GM12878 (cell line): Measurements from ENCODE around the gene KAZN. TPM values are rescaled to one million over a fixed set of nuclear protein-coding genes. Genes with fewer than 3 reads are reported as not detected.

ENCODE experiments used
- ATAC-seq: fragments of 200-7000 bp; cut with Tn5 transposase; 3 replicates; pipeline ENCODE4 v1.9.1; 2020; ENCODE audit warnings: mild to moderate bottlenecking, moderate library complexity
- BruUV-seq: library from RNA; stranded (reverse); fragments of 400-500 nt; replicated peaks from 2 replicates; lab custom pipeline; 2021; lab: Mats Ljungman, UMichigan
- CTCF ChIA-PET: fragments of 300-600 bp; sonication (Branson Sonifier 250); formaldehyde crosslinking; extraction: SDS; loops from one replicate; lab custom pipeline; 2021; ENCODE audit warnings: inconsistent platforms; lab: Yijun Ruan, JAX
- POLR2A ChIA-PET: fragments of 350-600 bp; formaldehyde crosslinking; extraction: SDS; loops from one replicate; lab custom pipeline; 2021; ENCODE audit warnings: inconsistent platforms; lab: Charles Lee
- RAD21 ChIA-PET: fragments of 300-600 bp; sonication (Branson Sonifier 250); formaldehyde crosslinking; loops from one replicate; lab custom pipeline; 2023; ENCODE audit warnings: antibody characterized with exemption; ENCODE audit not compliant: unreplicated experiment; lab: Charles Lee
- SMC1A ChIA-PET: fragments of 300-600 bp; sonication (Branson Sonifier 250); formaldehyde crosslinking; loops from one replicate; lab custom pipeline; 2023; ENCODE audit not compliant: unreplicated experiment, uncharacterized antibody; lab: Charles Lee
- DNase-seq: peaks from one replicate; pipeline ENCODE4 v3.0.0-alpha.2; 2011; ENCODE audit warnings: low read depth, low spot score
- FAIRE-seq: peaks from 3 replicates; lab custom pipeline; 2011; peaks lifted over from hg19 to GRCh38; lab: Jason Lieb, UNC
- H2AFZ ChIP-seq: 2 replicates; pipeline ENCODE4 v1.6.0; 2011; ENCODE audit warnings: low read depth, low read length, control low read depth; ENCODE audit not compliant: control insufficient read depth
- H3K27ac ChIP-seq: 2 replicates; pipeline ENCODE4 v1.5.1; 2011; ENCODE audit warnings: control low read depth; ENCODE audit not compliant: control insufficient read depth, insufficient read depth
- H3K27me3 ChIP-seq, 2 experiments: replicated peaks in 1 of 2; 2 replicates each; pipeline versions ENCODE4 v1.6.0 to v1.6.1; 2011; ENCODE audit warnings: low read length in 1 of 2; ENCODE audit not compliant: control insufficient read depth in 2 of 2, insufficient read depth in 2 of 2
- H3K36me3 ChIP-seq, 2 experiments: 2 replicates each; pipeline ENCODE4 v1.5.1; 2011; ENCODE audit warnings: low read length in 1 of 2; ENCODE audit not compliant: control insufficient read depth in 2 of 2, insufficient read depth in 2 of 2
- H3K4me1 ChIP-seq: 2 replicates; pipeline ENCODE4 v1.6.1; 2011; ENCODE audit warnings: mild to moderate bottlenecking, low read length, moderate library complexity, mixed read lengths; ENCODE audit not compliant: control insufficient read depth, insufficient read depth
- H3K4me2 ChIP-seq: 2 replicates; pipeline ENCODE4 v1.6.0; 2011; ENCODE audit warnings: control low read depth; ENCODE audit not compliant: control insufficient read depth, insufficient read depth
- H3K4me3 ChIP-seq: fragments of 200-600 bp; sonication (generic); 2 replicates; pipeline ENCODE4 v1.5.1; 2016
- H3K79me2 ChIP-seq: 2 replicates; pipeline ENCODE4 v1.6.0; 2011; ENCODE audit warnings: low read length; ENCODE audit not compliant: control insufficient read depth, insufficient read depth
- H3K9ac ChIP-seq: 2 replicates; pipeline ENCODE4 v1.8.0; 2011; ENCODE audit warnings: low read length, control low read depth, mixed read lengths; ENCODE audit not compliant: control insufficient read depth, insufficient read depth
- H3K9me3 ChIP-seq: replicated peaks from 3 replicates; pipeline ENCODE4 v1.5.1; 2011; ENCODE audit warnings: mild to moderate bottlenecking, low read length; ENCODE audit not compliant: control insufficient read depth, insufficient read depth
- H4K20me1 ChIP-seq: 2 replicates; pipeline ENCODE4 v1.6.0; 2011; ENCODE audit not compliant: control insufficient read depth, insufficient read depth
- ESRRA ChIP-seq: IDR thresholded peaks from 2 replicates; pipeline ENCODE4 v1.6.1; 2012; ENCODE audit warnings: mild to moderate bottlenecking, low read length, improper control_type of control experiment
- KAT2A ChIP-seq: conservative IDR thresholded peaks from 2 replicates; pipeline ENCODE4 v1.6.1; 2011; ENCODE audit warnings: low read depth, low read length; ENCODE audit not compliant: control insufficient read depth
- LARP7 ChIP-seq: fragments of 450-650 bp; IDR thresholded peaks from 2 replicates; pipeline ENCODE4 v1.6.1; 2017; ENCODE audit warnings: mild to moderate bottlenecking
- NFIC ChIP-seq: IDR thresholded peaks from 2 replicates; pipeline ENCODE4 v1.6.1; 2012; ENCODE audit warnings: low read depth, mild to moderate bottlenecking, inconsistent platforms, low read length, moderate library complexity
- NR2C1 ChIP-seq: fragments of 450-650 bp; IDR thresholded peaks from 2 replicates; pipeline ENCODE4 v1.6.1; 2017; ENCODE audit warnings: antibody characterized with exemption, mild to moderate bottlenecking, moderate library complexity
- NR2F1 ChIP-seq: fragments of 450-650 bp; conservative IDR thresholded peaks from 2 replicates; pipeline ENCODE4 v1.6.1; 2017; ENCODE audit warnings: mild to moderate bottlenecking
- PML ChIP-seq: IDR thresholded peaks from 2 replicates; pipeline ENCODE4 v1.6.1; 2012; ENCODE audit warnings: low read length, inconsistent platforms
- RB1 ChIP-seq: fragments of 450-650 bp; formaldehyde crosslinking; IDR thresholded peaks from 2 replicates; pipeline ENCODE4 v1.6.1; 2017; ENCODE audit warnings: mild to moderate bottlenecking, borderline replicate concordance
- RELA ChIP-seq: fragments of 450-650 bp; IDR thresholded peaks from 2 replicates; pipeline ENCODE4 v1.8.0; 2014; ENCODE audit warnings: borderline replicate concordance; ENCODE audit not compliant: partially characterized antibody
- SIX5 ChIP-seq: IDR thresholded peaks from 2 replicates; pipeline ENCODE4 v1.6.1; 2011; ENCODE audit warnings: mild to moderate bottlenecking, low read depth, low read length, moderate library complexity; ENCODE audit not compliant: severe bottlenecking
- TARDBP ChIP-seq: IDR thresholded peaks from 2 replicates; pipeline ENCODE4 v1.6.1; 2016; ENCODE audit warnings: borderline replicate concordance
- TCF3 ChIP-seq: IDR thresholded peaks from 2 replicates; pipeline ENCODE4 v1.6.1; 2012; ENCODE audit warnings: low read depth, mild to moderate bottlenecking, low read length, borderline replicate concordance; ENCODE audit not compliant: insufficient read depth
- WGBS: methylation state at CpG from one replicate; pipeline ENCODE4 v1.1.6; 2016; ENCODE audit warnings: low lambda C conversion rate; ENCODE audit not compliant: insufficient replicate concordance, insufficient coverage; ENCODE audit errors: missing lambda C conversion rate; 5-methylcytosine and 5-hydroxymethylcytosine counted together
- in situ Hi-C: fragments of 300-500 bp; cut with MboI; formaldehyde crosslinking; loops from 9 replicates; pipeline ENCODE4 v1.14.3; 2018; ENCODE audit warnings: mixed read lengths
- intact Hi-C: fragments of 100-400 bp; cut with micrococcal nuclease; formaldehyde crosslinking; loops from one replicate; pipeline ENCODE4 v1.14.2; 2022; ENCODE audit not compliant: unreplicated experiment
- polyA plus RNA-seq, 11 experiments: library from polyadenylated mRNA; depleted of rRNA in 4 of 11; unstranded in 6 of 11; stranded (reverse) in 5 of 11; fragments of >200 nt; fragmentation: Nextera tagmentation in 4 of 11; fragmentation: Illumina TruSeq in 1 of 11; extraction: Ambion mirVana in 4 of 11; extraction: Trizol in 1 of 11; gene quantifications; 1 replicate in 1 of 11; 2 replicates in 10 of 11; pipeline versions ENCODE4 v1.2.1 to v1.2.3, GENCODE V29; 2011 to 2016; ENCODE audit warnings: inconsistent platforms in 2 of 11, missing spikeins in 2 of 11, low read depth in 1 of 11
- total RNA-seq, 4 experiments: library from RNA; depleted of rRNA in 3 of 4; stranded (reverse); fragments of >200 nt in 3 of 4; fragmentation: Illumina TruSeq in 1 of 4; extraction: Trizol in 1 of 4; gene quantifications; 2 replicates each; pipeline versions ENCODE4 v1.2.1 to v1.2.3, GENCODE V29; 2013 to 2021
- TF ChIP-seq, protein P1 (sequence below): fragments of 450-650 bp; IDR thresholded peaks from 2 replicates; pipeline ENCODE4 v1.6.1; 2017; ENCODE audit warnings: low read depth, mild to moderate bottlenecking, moderate library complexity
- TF ChIP-seq, protein P2 (sequence below): fragments of 450-650 bp; formaldehyde crosslinking; IDR thresholded peaks from 2 replicates; pipeline ENCODE4 v1.5.0; 2022; ENCODE audit warnings: mild to moderate bottlenecking, missing genetic modification characterization
- TF ChIP-seq, protein P3 (sequence below): fragments of 450-650 bp; IDR thresholded peaks from 2 replicates; pipeline ENCODE4 v1.6.1; 2017; ENCODE audit warnings: borderline replicate concordance
- TF ChIP-seq, protein P4 (sequence below): fragments of 450-650 bp; conservative IDR thresholded peaks from 2 replicates; pipeline ENCODE4 v1.6.1; 2017; ENCODE audit warnings: mild to moderate bottlenecking, moderate library complexity

KAZN gene
- total and polyA plus RNA-seq, 10 of the 15 experiments (the other 5 are each of a cell fraction or from before 2014, with no cell fraction given): 0.72 to 4.0 (median 1.2) TPM

DNA sequence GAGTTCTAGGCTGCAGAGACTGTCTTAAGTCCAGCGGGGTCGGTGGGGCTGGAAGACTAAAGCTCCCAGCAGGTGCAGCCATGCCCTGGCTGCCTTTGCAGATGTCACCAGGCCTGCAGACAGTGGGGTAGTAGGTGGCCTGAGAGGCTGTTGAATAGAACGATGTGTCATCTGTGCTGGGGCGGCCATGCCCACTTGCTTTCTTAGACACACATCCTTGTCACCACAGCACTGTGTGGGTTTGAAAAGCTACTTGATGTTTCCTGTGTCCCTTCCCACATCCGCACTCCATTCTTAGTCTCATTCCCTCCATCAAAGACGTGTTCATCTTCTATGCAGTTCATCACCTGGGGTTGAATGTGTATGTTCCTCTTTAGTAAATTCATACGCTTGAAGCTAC, 370.5 kb downstream of the KAZN start:
- Histone ChIP-seq H3K4me2 (no peak overlapping the region), H3K27me3 (no peaks in the 10 kb centered on the region), H3K9ac (no peak overlapping the region), H3K9me3 (no peaks in the 10 kb centered on the region; the same call in 2 of the 3 replicates), H4K20me1 (no peaks in the 10 kb centered on the region), H2AFZ (no peak overlapping the region), H3K27ac (no peak overlapping the region), H3K4me1 (no peaks in the 10 kb centered on the region), H3K36me3 (no peaks in the 10 kb centered on the region), H3K79me2 (no peaks in the 10 kb centered on the region), H3K4me3 (no peak overlapping the region)
- RAD21 ChIA-PET: no interaction called here
- POLR2A ChIA-PET: no interaction called here
- intact Hi-C loops: no loop called here
- CTCF ChIA-PET: interaction anchor here (0.8 kb wide), 1 partner anchor 85 kb away, joined by 3 read pairs; no protein-coding TSS in a partner anchor
- WGBS: 29% methylated on average over 7 of the region's 7 CpGs
- no peak for ATAC-seq
- no peak for FAIRE-seq
- SMC1A ChIA-PET: no interaction called here
- in situ Hi-C loops: no loop called here
- BruUV-seq: no TSS peak
- DNase-seq: no peak
- TF ChIP-seq, protein P1, sequence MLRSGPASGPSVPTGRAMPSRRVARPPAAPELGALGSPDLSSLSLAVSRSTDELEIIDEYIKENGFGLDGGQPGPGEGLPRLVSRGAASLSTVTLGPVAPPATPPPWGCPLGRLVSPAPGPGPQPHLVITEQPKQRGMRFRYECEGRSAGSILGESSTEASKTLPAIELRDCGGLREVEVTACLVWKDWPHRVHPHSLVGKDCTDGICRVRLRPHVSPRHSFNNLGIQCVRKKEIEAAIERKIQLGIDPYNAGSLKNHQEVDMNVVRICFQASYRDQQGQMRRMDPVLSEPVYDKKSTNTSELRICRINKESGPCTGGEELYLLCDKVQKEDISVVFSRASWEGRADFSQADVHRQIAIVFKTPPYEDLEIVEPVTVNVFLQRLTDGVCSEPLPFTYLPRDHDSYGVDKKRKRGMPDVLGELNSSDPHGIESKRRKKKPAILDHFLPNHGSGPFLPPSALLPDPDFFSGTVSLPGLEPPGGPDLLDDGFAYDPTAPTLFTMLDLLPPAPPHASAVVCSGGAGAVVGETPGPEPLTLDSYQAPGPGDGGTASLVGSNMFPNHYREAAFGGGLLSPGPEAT: no peak
- TF ChIP-seq SIX5: no peak
- TF ChIP-seq, protein P2, sequence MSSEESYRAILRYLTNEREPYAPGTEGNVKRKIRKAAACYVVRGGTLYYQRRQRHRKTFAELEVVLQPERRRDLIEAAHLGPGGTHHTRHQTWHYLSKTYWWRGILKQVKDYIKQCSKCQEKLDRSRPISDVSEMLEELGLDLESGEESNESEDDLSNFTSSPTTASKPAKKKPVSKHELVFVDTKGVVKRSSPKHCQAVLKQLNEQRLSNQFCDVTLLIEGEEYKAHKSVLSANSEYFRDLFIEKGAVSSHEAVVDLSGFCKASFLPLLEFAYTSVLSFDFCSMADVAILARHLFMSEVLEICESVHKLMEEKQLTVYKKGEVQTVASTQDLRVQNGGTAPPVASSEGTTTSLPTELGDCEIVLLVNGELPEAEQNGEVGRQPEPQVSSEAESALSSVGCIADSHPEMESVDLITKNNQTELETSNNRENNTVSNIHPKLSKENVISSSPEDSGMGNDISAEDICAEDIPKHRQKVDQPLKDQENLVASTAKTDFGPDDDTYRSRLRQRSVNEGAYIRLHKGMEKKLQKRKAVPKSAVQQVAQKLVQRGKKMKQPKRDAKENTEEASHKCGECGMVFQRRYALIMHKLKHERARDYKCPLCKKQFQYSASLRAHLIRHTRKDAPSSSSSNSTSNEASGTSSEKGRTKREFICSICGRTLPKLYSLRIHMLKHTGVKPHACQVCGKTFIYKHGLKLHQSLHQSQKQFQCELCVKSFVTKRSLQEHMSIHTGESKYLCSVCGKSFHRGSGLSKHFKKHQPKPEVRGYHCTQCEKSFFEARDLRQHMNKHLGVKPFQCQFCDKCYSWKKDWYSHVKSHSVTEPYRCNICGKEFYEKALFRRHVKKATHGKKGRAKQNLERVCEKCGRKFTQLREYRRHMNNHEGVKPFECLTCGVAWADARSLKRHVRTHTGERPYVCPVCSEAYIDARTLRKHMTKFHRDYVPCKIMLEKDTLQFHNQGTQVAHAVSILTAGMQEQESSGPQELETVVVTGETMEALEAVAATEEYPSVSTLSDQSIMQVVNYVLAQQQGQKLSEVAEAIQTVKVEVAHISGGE (CRISPR knock-in tag): no peak
- no peak for TF ChIP-seq TCF3
- TF ChIP-seq, protein P3, sequence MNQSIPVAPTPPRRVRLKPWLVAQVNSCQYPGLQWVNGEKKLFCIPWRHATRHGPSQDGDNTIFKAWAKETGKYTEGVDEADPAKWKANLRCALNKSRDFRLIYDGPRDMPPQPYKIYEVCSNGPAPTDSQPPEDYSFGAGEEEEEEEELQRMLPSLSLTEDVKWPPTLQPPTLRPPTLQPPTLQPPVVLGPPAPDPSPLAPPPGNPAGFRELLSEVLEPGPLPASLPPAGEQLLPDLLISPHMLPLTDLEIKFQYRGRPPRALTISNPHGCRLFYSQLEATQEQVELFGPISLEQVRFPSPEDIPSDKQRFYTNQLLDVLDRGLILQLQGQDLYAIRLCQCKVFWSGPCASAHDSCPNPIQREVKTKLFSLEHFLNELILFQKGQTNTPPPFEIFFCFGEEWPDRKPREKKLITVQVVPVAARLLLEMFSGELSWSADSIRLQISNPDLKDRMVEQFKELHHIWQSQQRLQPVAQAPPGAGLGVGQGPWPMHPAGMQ: no peak
- no peak for TF ChIP-seq RELA
- no peak for TF ChIP-seq KAT2A
- TF ChIP-seq, protein P4, sequence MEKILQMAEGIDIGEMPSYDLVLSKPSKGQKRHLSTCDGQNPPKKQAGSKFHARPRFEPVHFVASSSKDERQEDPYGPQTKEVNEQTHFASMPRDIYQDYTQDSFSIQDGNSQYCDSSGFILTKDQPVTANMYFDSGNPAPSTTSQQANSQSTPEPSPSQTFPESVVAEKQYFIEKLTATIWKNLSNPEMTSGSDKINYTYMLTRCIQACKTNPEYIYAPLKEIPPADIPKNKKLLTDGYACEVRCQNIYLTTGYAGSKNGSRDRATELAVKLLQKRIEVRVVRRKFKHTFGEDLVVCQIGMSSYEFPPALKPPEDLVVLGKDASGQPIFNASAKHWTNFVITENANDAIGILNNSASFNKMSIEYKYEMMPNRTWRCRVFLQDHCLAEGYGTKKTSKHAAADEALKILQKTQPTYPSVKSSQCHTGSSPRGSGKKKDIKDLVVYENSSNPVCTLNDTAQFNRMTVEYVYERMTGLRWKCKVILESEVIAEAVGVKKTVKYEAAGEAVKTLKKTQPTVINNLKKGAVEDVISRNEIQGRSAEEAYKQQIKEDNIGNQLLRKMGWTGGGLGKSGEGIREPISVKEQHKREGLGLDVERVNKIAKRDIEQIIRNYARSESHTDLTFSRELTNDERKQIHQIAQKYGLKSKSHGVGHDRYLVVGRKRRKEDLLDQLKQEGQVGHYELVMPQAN: no peak
- TF ChIP-seq PML: no peak
- TF ChIP-seq LARP7: no peak
- TF ChIP-seq NR2F1: no peak
- no peak for TF ChIP-seq NFIC
- no peak for TF ChIP-seq RB1
- TF ChIP-seq NR2C1: no peak
- no peak for TF ChIP-seq TARDBP
- no peak for TF ChIP-seq ESRRA
